BE2C (cell line): ENCODE results near the gene BPIFB6.

ENCODE experiments used
- DNase-seq: peaks from one replicate; pipeline ENCODE4 v3.0.0-alpha.2; 2020
- H3K27me3 ChIP-seq: fragments of 250-450 bp; sonication (Bioruptor Pico); 2 replicates; pipeline ENCODE4 v1.5.1; 2020; ENCODE audit warnings: mild to moderate bottlenecking
- H3K36me3 ChIP-seq: fragments of 250-450 bp; sonication (Bioruptor Pico); 2 replicates; pipeline ENCODE4 v1.5.1; 2020; ENCODE audit warnings: mild to moderate bottlenecking
- H3K4me1 ChIP-seq: fragments of 250-450 bp; sonication (Bioruptor Pico); 2 replicates; pipeline ENCODE4 v1.5.1; 2020
- H3K4me3 ChIP-seq: 2 replicates; pipeline ENCODE4 v1.5.1; 2011; ENCODE audit warnings: low read depth, low read length
- H3K9me3 ChIP-seq: fragments of 250-450 bp; sonication (Bioruptor Pico); 2 replicates; pipeline ENCODE4 v1.5.1; 2020
- TF ChIP-seq, protein P1 (sequence below): IDR thresholded peaks from 2 replicates; pipeline ENCODE4 v1.5.1; 2012; ENCODE audit warnings: mild to moderate bottlenecking, low read depth, low read length

BPIFB6 gene

DNA sequence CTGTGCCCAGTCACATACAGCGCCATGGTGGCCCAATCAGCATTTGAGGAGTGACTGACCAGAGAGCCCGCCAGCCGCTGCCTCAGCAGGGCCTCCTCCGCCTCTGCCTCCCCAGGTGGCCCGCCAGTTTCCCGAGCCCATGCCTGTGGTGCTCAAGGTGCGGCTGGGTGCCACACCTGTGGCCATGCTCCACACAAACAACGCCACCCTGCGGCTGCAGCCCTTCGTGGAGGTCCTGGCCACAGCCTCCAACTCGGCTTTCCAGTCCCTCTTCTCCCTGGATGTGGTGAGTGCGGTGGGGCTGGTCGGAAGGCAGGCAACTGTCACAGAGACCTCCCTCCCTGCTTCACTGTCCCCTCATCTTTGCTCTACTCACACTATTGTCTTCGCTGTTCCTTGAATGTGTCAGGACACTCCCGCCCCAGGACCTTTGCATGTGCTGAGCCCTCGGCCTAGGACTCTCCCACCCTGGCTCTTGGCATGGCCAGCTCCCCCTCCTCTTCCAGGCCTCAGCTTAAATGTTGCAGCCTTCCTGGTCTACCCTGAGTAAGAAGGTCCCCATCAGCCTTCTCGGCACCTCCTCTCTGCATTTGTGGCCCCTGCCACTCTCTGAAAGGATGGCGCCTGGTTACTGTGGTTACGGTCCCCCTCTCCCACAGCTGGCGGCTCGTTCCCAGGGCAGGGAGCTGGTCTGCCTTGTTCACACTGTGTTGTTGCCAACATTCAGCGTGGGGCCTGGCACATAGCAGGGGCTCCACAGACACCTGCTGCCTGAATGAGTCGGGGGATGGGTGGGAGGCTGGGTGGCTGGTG lies 11.8 kb upstream of the BPIFB6 start:
- H3K4me3 ChIP-seq, result no peak overlapping the region
- H3K4me1 ChIP-seq, result no peaks in the 10 kb centered on the region
- H3K9me3 ChIP-seq, result no peaks in the 10 kb centered on the region
- no peaks in the 10 kb centered on the region for H3K27me3 ChIP-seq
- TF ChIP-seq, protein P1, sequence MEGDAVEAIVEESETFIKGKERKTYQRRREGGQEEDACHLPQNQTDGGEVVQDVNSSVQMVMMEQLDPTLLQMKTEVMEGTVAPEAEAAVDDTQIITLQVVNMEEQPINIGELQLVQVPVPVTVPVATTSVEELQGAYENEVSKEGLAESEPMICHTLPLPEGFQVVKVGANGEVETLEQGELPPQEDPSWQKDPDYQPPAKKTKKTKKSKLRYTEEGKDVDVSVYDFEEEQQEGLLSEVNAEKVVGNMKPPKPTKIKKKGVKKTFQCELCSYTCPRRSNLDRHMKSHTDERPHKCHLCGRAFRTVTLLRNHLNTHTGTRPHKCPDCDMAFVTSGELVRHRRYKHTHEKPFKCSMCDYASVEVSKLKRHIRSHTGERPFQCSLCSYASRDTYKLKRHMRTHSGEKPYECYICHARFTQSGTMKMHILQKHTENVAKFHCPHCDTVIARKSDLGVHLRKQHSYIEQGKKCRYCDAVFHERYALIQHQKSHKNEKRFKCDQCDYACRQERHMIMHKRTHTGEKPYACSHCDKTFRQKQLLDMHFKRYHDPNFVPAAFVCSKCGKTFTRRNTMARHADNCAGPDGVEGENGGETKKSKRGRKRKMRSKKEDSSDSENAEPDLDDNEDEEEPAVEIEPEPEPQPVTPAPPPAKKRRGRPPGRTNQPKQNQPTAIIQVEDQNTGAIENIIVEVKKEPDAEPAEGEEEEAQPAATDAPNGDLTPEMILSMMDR, result no peak
- DNase-seq, result no peak
- no peaks in the 10 kb centered on the region for H3K36me3 ChIP-seq

DNA sequence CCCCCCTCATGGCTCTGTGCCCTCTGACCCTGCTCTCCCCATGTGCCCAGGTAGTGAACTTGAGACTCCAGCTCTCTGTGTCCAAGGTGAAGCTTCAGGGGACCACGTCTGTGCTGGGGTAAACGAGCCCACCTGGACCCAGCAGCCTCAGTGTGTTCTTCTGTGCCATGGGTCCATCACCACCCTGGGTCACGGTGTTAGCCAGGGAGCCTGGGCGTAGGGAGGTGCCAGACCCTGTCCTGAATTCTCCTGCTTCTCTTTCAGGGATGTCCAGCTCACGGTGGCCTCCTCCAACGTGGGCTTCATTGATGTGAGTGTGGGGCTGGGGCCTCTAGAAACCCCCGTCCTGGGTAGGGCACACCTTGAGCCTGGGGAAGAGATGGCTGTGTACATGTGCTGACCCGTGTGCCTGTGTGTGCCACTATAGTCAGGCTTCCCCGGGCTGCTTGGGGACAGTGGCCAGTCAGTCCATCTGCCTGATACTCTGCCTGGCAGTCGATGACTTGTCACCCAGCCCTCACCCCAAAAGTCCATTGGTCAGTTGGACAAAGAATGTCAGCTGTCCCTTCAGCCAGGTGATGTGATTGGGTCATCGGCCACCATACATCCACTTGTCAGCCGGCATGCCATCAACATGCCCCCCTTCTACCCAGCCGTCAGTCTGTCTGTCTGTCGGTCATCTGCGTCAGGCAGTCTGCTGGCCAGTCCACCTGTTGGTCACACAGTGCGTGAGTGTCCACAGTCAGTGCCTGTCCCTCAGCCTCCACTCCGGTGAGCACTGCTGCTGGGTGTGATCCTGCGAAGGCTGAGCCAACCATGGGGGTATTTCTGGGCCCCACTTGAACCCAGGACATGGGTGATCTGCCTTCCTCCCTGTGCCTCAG lies 10.9 kb upstream of the BPIFB6 start:
- Histone ChIP-seq H3K27me3 (no peaks in the 10 kb centered on the region), H3K36me3 (no peaks in the 10 kb centered on the region), H3K4me1 (no peaks in the 10 kb centered on the region), H3K9me3 (no peaks in the 10 kb centered on the region), H3K4me3 (no peak overlapping the region)
- DNase-seq, result no peak
- TF ChIP-seq, protein P1, result no peak

DNA sequence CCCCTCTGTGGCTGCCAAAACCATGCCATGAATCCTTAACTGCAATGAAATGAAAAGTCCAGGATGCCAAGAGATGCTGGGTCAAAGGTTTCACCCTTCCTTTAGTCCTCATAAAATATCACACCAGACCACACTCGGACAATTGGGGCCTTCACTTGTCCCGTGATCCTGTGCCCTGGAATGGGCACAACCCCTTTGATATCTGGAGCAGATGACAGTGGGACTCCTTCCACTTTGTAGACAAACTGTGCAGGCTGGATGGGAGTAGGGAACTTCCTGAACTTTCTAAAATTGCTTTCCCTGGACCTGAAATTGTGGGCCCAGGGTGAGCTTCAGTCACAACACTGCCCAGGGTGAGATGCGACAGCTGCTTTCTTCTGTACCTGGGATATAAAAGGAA lies 9.6 kb upstream of the BPIFB6 start:
- Histone ChIP-seq H3K36me3 (no peaks in the 10 kb centered on the region), H3K9me3 (no peaks in the 10 kb centered on the region), H3K4me3 (no peak overlapping the region), H3K4me1 (no peaks in the 10 kb centered on the region), H3K27me3 (no peaks in the 10 kb centered on the region)
- TF ChIP-seq, protein P1, result no peak
- no peak for DNase-seq

DNA sequence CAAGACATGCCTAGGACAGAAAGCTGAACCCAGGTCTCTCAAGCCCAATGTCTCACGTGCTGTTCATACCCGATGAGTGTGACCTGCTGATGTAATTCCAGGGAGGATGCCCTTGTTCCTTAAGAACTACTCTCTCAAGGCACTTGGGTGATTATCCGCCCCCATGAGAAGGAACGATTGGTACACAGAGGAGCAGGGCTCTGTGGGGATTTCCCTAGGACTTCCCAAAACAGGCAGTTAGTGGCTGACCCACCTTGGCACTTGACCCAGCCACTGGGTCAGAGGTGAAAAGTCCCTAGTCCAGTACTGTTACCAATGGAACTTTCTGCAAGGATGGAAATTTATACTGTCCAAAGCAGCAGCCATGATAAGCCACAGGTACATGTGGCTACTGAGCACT lies 9.2 kb upstream of the BPIFB6 start:
- no peaks in the 10 kb centered on the region for H3K9me3 ChIP-seq
- no peak for DNase-seq
- no peak overlapping the region for H3K4me3 ChIP-seq
- H3K36me3 ChIP-seq, result no peaks in the 10 kb centered on the region
- H3K4me1 ChIP-seq, result no peaks in the 10 kb centered on the region
- TF ChIP-seq, protein P1, result no peak
- no peaks in the 10 kb centered on the region for H3K27me3 ChIP-seq

DNA sequence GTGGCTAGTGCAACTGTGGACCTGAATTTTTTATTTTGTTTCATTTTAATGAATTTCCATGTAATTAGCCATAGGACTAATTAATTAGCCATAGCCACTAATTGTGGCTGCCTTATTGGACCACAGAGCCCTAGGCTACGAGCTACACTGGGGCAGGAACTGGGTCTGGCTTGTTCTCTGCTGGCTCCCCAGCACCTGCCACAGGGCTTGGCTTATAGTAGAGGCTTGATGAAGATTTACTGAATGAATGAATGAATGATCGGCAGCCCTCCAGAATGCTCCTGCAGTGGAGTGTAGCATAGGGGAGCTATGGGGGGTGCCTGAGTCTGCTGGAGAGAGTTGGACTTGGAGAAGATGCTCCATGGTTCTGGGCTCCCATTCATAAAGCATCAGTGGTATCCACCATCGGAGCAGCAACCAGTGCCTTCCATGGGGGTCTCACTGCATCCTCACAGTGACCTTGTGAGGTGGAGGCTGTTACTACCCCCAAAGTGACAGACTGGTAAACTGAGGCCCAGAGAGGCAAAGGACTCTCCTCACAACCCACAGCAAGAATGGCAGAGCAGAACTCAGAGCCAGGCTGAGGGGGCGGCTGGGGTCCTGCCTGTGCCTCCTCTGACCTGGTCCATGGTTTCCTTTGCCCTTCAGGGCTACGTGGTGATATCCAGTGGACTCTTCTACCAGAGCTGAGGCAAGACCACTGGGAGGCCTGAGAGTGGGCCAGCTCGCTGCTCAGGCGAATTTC lies 8.6 kb upstream of the BPIFB6 start:
- DNase-seq, result no peak
- TF ChIP-seq, protein P1, result no peak
- H3K9me3 ChIP-seq, result no peaks in the 10 kb centered on the region
- no peak overlapping the region for H3K4me3 ChIP-seq
- no peaks in the 10 kb centered on the region for H3K27me3 ChIP-seq
- H3K36me3 ChIP-seq, result no peaks in the 10 kb centered on the region
- no peaks in the 10 kb centered on the region for H3K4me1 ChIP-seq
